Stomach smooth muscle (tissue), 2 donors: ENCODE results near the gene ITPR1.
"Not testable (repeated sequence)": the region's sequence is repeated elsewhere in the genome, so short reads cannot be mapped to it uniquely, and the experiment has no call there.

ENCODE experiments used
- H3K27ac ChIP-seq: one replicate; pipeline ENCODE4 v1.7.0; 2013; ENCODE audit warnings: mild to moderate bottlenecking, low read length, inconsistent platforms
- H3K27me3 ChIP-seq, 2 donors: one replicate each; pipeline ENCODE4 v1.7.0; 2013; ENCODE audit warnings: low read length in 2 of 2; ENCODE audit not compliant: insufficient read depth in 2 of 2, control insufficient read depth in 1 of 2
- H3K36me3 ChIP-seq, 2 donors: one replicate each; pipeline ENCODE4 v1.7.0; 2013; ENCODE audit warnings: low read length in 2 of 2; ENCODE audit not compliant: control insufficient read depth in 2 of 2, insufficient read depth in 2 of 2
- H3K4me1 ChIP-seq: one replicate; pipeline ENCODE4 v1.7.0; 2013; ENCODE audit warnings: low read length; ENCODE audit not compliant: control insufficient read depth, insufficient read depth
- H3K4me3 ChIP-seq, 2 donors: one replicate each; pipeline ENCODE4 v1.7.0; 2013; ENCODE audit warnings: low read length in 2 of 2
- H3K9ac ChIP-seq, 2 donors: one replicate each; pipeline ENCODE4 v1.7.0; 2013; ENCODE audit warnings: low read length in 2 of 2, mild to moderate bottlenecking in 1 of 2
- H3K9me3 ChIP-seq, 2 donors: one replicate each; pipeline ENCODE4 v1.7.0; 2013; ENCODE audit warnings: low read length in 2 of 2; ENCODE audit not compliant: control insufficient read depth in 2 of 2
- donor health status: healthy.
- donor health status: Pancreatic carcinoma.

Gene ITPR1

DNA sequence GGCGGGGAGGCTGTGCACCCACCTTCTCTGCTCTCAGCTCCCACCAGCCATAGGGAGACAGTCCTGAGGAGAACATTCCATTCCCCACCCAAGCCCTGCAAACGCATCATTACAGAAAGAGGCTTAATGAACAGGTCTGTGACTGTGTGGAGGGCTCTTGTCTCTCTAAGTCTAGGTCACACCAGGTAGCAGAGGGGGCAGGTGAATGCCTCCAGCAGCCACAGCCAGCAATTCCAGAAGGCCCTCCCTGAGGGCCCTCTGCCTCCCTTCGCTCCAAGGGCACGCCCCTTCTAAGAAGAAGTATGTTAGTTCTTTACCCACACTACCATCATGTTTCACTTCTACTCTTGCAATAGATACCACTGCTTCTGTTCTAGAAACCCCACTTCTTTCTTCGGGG lies 268.6 kb downstream of the ITPR1 start:
- no peak overlapping the region for H3K4me3 ChIP-seq
- no peaks in the 10 kb centered on the region for H3K27me3 ChIP-seq
- H3K36me3 ChIP-seq = peaks cover 4 to 8% of the 10 kb centered on the region in 2 donors
- H3K27ac ChIP-seq = no peak overlapping the region
- H3K9me3 ChIP-seq = peaks cover 0 to 4% of the 10 kb centered on the region in 2 donors
- no peaks in the 10 kb centered on the region for H3K4me1 ChIP-seq
- H3K9ac ChIP-seq = no peak overlapping the region

DNA sequence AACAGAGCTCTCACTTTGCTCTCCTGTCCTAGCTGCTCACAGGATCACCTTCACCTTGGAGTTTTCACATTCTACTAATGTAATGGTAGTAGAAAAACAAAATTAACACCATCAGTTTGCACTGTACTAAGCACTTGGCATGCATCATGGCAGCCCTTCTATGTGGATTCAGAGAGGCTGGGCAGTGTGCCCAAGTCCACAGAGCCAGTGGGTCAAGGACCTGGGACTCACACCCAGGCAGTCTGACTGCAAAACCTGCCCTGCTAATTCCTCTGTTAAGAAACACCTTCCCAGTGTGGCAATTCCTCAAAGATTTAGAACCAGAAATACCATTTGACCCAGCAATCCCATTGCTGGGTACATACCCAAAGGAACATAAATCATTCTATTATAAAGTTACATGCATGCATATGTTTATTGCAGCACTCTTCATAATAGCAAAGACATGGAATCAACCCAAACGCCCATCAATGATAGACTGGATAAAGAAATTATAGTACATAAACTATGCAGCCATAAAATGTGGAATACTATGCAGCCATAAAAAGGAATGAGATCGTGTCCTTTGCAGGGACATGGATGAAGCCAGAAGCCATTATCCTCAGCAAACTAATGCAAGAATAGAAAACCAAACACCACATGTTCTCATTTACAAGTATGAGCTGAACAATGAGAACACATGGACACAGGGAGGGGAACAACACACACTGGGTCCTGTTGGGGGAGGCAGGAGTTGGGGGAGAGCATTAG lies 269.5 kb downstream of the ITPR1 start:
- H3K4me1 ChIP-seq, H3K27ac ChIP-seq, H3K36me3 ChIP-seq, H3K9ac ChIP-seq, H3K4me3 ChIP-seq, H3K9me3 ChIP-seq, H3K27me3 ChIP-seq: not testable (repeated sequence)

DNA sequence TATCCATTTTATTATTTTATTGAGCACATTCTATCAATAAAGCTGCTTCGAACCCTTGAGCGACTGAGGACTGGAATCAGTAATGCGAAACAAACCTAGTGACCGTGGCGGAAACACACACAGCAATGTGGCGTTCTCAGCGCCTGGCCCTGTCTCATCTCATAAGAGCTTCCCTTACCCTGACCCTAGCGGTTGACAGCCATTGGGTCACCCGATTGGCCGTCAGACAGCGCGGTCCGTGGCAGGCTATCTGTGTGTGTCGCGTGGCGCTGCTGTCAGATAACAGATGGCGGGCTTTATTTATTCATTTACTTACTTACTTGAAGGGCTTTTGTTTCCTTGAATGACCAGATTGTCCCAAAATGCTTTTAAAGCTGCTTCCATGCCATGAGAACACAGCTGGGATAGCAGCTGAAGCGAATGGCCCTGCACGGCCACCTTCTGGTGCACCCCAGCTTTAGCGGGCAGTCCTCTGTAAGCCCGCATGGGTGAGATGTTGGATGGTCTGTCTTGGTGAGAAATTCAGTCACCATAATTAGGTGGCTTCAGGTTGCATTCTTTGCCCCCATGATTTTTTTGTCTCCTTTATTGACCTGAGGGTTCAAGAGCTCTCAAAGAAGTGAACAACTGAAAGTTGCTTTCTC lies 270.6 kb downstream of the ITPR1 start:
- no peaks in the 10 kb centered on the region for H3K27me3 ChIP-seq
- H3K36me3 ChIP-seq = peaks cover 4 to 14% of the 10 kb centered on the region in 2 donors
- no peak overlapping the region for H3K4me3 ChIP-seq
- H3K9ac ChIP-seq = no peak overlapping the region
- no peaks in the 10 kb centered on the region for H3K4me1 ChIP-seq
- H3K9me3 ChIP-seq = peaks cover 0 to 4% of the 10 kb centered on the region in 2 donors
- no peak overlapping the region for H3K27ac ChIP-seq

DNA sequence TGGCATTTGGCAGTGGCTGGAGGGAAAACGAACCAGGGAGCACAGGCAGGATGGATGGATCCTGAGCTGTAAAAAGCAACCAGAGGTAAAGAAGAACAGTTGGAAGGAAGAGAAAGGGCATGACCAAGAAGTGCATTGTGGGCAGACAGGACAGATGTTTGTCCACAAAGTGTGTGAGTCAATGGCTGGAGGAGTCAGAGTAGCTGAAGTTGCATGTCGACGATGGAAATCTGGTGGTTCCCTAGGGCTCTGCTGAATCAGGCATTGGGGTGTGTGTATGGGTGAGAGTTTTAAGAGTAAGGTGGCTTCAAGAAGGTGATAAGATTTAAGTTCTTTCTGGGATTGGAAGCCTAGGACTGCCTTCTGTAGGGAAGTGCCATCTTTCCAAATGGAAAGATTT lies 272.1 kb downstream of the ITPR1 start:
- peaks cover 0 to 4% of the 10 kb centered on the region in 2 donors for H3K9me3 ChIP-seq
- no peak overlapping the region for H3K4me3 ChIP-seq
- no peaks in the 10 kb centered on the region for H3K27me3 ChIP-seq
- H3K36me3 ChIP-seq = peaks cover 0 to 14% of the 10 kb centered on the region in 2 donors
- no peak overlapping the region for H3K27ac ChIP-seq
- H3K9ac ChIP-seq = no peak overlapping the region
- H3K4me1 ChIP-seq = no peaks in the 10 kb centered on the region

DNA sequence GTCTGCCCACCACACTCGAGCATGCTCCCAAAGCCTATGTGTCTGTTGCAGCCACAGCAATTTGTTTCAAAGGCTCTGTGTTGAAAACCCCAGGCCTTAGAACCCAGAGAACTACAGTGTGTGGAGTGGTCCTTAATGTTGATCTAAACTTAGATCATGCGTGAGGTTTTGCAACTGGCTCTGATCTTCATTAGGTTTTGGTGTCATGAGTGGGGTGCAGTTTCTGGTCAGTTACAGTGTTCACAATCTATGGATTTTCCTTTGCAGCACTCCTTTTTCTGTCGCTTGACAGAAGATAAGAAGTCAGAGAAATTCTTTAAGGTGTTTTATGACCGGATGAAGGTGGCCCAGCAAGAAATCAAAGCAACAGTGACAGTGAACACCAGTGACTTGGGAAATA lies 273.1 kb downstream of the ITPR1 start:
- peaks cover 0 to 19% of the 10 kb centered on the region in 2 donors for H3K36me3 ChIP-seq
- peaks cover 6% of the 10 kb centered on the region for H3K4me1 ChIP-seq
- peaks cover 0 to 2% of the 10 kb centered on the region in 2 donors for H3K9me3 ChIP-seq
- H3K9ac ChIP-seq = no peak overlapping the region
- no peak overlapping the region for H3K27ac ChIP-seq
- H3K4me3 ChIP-seq = no peak overlapping the region
- no peaks in the 10 kb centered on the region for H3K27me3 ChIP-seq

DNA sequence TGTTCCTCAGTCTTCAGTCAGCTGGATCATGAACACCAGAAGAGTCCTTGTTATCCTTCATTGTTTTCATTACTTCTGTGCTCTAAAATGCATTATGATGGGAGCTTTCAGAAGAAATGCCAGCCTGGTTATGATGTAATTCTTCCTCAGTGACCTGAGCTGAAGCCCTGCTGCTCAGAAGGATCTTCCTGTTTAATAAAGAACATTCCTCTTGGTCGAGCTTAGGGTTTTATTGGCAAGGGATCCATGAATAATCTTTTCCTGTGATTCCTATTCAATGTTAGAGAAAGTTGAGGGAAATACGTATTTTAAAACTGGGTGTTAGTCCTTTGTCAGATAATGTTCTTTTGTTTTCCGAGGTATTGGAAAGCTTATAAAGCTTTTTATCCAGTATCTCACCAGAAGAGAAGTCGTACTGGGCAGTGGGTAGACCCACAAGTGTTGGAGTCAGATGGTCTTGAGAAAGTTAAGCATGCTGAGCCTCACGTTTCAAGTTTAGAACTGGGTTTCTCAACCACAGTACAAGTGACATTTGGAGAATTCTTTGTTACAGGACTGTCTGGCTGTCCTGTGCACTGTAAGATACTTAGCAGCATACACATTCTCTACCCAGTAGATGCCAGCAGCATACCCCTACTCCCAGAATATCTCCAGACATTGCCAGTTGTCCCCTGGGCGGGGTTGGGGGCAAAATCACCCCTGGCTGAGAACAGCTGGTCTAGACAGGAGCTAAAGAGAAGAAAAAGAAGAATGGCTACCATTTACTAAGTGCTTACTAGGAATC lies 273.8 kb downstream of the ITPR1 start:
- Histone ChIP-seq H3K27me3 (no peaks in the 10 kb centered on the region), H3K4me1 (peaks cover 13% of the 10 kb centered on the region), H3K27ac (no peak overlapping the region), H3K9ac (no peak overlapping the region), H3K4me3 (no peak overlapping the region), H3K36me3 (peaks cover 0 to 19% of the 10 kb centered on the region in 2 donors), H3K9me3 (peaks cover 0 to 2% of the 10 kb centered on the region in 2 donors)

DNA sequence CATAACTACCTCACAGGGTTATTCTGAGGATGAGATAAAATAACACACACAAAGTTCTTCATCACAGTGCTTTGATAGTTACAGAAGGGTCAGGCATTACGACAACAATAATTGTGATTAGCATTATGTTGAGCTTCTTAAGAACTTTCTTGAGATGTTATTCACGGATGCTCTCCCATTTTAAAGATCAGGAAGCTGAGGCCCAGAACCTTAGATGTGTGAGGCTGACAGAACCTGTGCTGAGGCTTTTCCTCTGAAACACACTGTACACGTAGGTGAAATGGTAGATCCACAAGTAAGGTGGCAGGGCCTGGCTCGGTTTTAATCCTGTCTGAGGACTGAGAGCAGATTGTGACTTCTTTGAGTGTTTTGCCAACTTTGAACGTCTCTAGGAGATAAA lies 274.9 kb downstream of the ITPR1 start:
- Histone ChIP-seq H3K27ac (no peak overlapping the region), H3K4me1 (peaks cover 24% of the 10 kb centered on the region), H3K4me3 (no peak overlapping the region), H3K9ac (no peak overlapping the region), H3K27me3 (no peaks in the 10 kb centered on the region), H3K9me3 (peaks cover 0 to 2% of the 10 kb centered on the region in 2 donors), H3K36me3 (peaks cover 0 to 14% of the 10 kb centered on the region in 2 donors)

DNA sequence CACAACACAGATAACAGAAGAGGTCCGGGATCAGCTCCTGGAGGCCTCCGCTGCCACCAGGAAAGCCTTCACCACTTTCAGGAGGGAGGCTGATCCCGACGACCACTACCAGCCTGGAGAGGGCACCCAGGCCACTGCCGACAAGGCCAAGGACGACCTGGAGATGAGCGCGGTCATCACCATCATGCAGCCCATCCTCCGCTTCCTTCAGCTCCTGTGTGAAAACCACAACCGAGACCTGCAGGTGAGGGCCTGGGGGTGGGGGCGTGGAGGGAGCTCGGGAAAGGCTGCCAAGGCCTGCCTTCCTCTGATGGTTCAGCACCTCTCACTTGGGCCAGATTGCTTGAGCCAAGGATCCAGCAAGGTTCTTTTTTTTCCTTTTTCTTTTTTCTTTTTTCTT lies 275.4 kb downstream of the ITPR1 start:
- Histone ChIP-seq H3K27ac (no peak overlapping the region), H3K4me3 (no peak overlapping the region), H3K9ac (no peak overlapping the region), H3K27me3 (no peaks in the 10 kb centered on the region), H3K9me3 (peaks cover 0 to 2% of the 10 kb centered on the region in 2 donors), H3K4me1 (peaks cover 25% of the 10 kb centered on the region), H3K36me3 (peaks cover 0 to 14% of the 10 kb centered on the region in 2 donors)

DNA sequence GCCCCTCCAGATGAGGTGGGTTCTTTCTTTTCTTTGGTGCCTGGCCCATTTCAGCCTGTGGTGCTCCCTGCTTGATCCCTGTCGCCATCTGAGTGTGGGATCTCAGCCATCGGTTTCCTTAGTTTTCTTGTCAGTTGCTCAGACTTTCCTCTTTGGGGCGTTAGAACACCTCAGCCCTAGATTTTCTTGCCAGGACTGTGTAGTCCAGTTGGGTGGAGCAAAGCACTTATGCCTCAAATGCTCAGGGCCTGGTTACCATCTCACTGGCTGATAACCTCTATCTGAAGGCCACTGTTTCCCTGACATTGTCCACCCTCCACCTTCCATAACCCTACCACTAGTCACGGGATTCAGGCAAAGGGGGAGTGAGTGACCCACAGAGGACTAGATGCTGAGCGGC lies 277.4 kb downstream of the ITPR1 start:
- Histone ChIP-seq H3K9me3 (peaks cover 0 to 2% of the 10 kb centered on the region in 2 donors), H3K4me1 (peaks cover 25% of the 10 kb centered on the region), H3K9ac (no peak overlapping the region), H3K27ac (peak overlapping the region; percentile 86), H3K27me3 (no peaks in the 10 kb centered on the region), H3K36me3 (peaks cover 0 to 17% of the 10 kb centered on the region in 2 donors), H3K4me3 (no peak overlapping the region)

DNA sequence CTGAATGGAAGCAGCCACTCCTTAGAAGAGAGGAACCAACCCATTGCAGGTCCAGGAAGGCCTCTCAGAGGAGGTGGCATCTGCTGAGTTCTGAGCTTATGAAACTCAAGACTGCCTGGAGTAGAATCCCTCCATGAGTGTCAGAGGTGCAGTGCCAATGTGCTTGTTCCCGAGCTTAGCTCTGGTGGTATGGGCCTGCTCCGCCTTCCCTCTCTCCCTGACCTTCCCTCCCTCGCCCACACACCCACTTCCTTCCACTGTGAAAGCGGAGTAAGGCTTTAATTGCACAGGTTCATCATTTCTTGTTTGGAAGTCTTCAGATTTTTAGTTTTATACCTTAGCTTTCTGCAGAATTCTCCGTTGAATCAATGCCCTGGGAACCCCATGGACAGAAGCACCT lies 278.1 kb downstream of the ITPR1 start:
- peaks cover 0 to under 1% of the 10 kb centered on the region in 2 donors for H3K9me3 ChIP-seq
- H3K4me1 ChIP-seq = peaks cover 25% of the 10 kb centered on the region
- no peak overlapping the region for H3K4me3 ChIP-seq
- no peaks in the 10 kb centered on the region for H3K27me3 ChIP-seq
- H3K36me3 ChIP-seq = peaks cover 0 to 17% of the 10 kb centered on the region in 2 donors
- peak overlapping the region in 1 of 2 donors; percentile 21 for H3K9ac ChIP-seq
- H3K27ac ChIP-seq = peak overlapping the region; percentile 86
